DOHH2 (cell line): Measurements from ENCODE around the gene GRIN2D.

Experiments
- H3F3A ChIP-seq: fragments of 200-600 bp; sonication (generic), shearing (Covaris generic); 2 replicates; pipeline ENCODE4 v1.6.0; 2016; ENCODE audit warnings: antibody characterized with exemption, mild to moderate bottlenecking; ENCODE audit not compliant: control insufficient read depth, insufficient read depth
- H3K27ac ChIP-seq: fragments of 200-600 bp; sonication (generic); 2 replicates; pipeline ENCODE4 v1.5.1; 2014; ENCODE audit warnings: low read depth, mild to moderate bottlenecking, low read length, moderate library complexity
- H3K27me3 ChIP-seq: fragments of 200-600 bp; sonication (generic); 2 replicates; pipeline ENCODE4 v1.6.1; 2014; ENCODE audit warnings: mild to moderate bottlenecking, low read length, mixed read lengths; ENCODE audit not compliant: control insufficient read depth
- H3K36me3 ChIP-seq: fragments of 200-600 bp; sonication (generic); 2 replicates; pipeline ENCODE4 v1.6.1; 2014; ENCODE audit warnings: mild to moderate bottlenecking, low read length, moderate library complexity, mixed read lengths; ENCODE audit not compliant: control insufficient read depth
- H3K4me1 ChIP-seq: fragments of 200-600 bp; sonication (generic); 2 replicates; pipeline ENCODE4 v1.6.1; 2014; ENCODE audit warnings: mild to moderate bottlenecking, low read length, mixed read lengths; ENCODE audit not compliant: control insufficient read depth
- H3K4me2 ChIP-seq: fragments of 200-600 bp; sonication (generic); 2 replicates; pipeline ENCODE4 v1.6.0; 2014; ENCODE audit warnings: mild to moderate bottlenecking, low read length, moderate library complexity
- H3K4me3 ChIP-seq: fragments of 200-600 bp; sonication (generic); 2 replicates; pipeline ENCODE4 v1.5.1; 2014; ENCODE audit warnings: mild to moderate bottlenecking, low read length, mixed read lengths
- H3K79me2 ChIP-seq: fragments of 200-600 bp; sonication (generic); 2 replicates; pipeline ENCODE4 v1.6.1; 2014; ENCODE audit warnings: mild to moderate bottlenecking, low read length, mixed read lengths; ENCODE audit not compliant: control insufficient read depth
- H3K9me2 ChIP-seq: fragments of 200-600 bp; sonication (generic); replicated peaks from 2 replicates; pipeline ENCODE4 v1.6.1; 2014; ENCODE audit warnings: mild to moderate bottlenecking, low read length, mixed read lengths; ENCODE audit not compliant: control insufficient read depth
- H3K9me3 ChIP-seq: fragments of 200-600 bp; sonication (generic); 2 replicates; pipeline ENCODE4 v1.6.1; 2014; ENCODE audit warnings: antibody characterized with exemption, low read length, mixed read lengths; ENCODE audit not compliant: control insufficient read depth, insufficient read depth
- H4K20me1 ChIP-seq: fragments of 200-600 bp; sonication (generic); 2 replicates; pipeline ENCODE4 v1.6.0; 2014; ENCODE audit warnings: low read depth, mild to moderate bottlenecking, antibody characterized with exemption, low read length, moderate library complexity; ENCODE audit not compliant: control insufficient read depth, insufficient read depth
- EZH2phosphoT487 ChIP-seq: fragments of 200-600 bp; sonication (generic); IDR thresholded peaks from 2 replicates; pipeline ENCODE4 v1.6.1; 2017; ENCODE audit warnings: borderline replicate concordance, mild to moderate bottlenecking, antibody characterized with exemption, low read length, moderate library complexity, mixed read lengths
- TF ChIP-seq, protein P1 (sequence below): fragments of 200-600 bp; sonication (generic); IDR thresholded peaks from one replicate; pipeline ENCODE4 v1.5.1; 2014; ENCODE audit warnings: antibody characterized with exemption, mild to moderate bottlenecking, low read depth, low read length; ENCODE audit not compliant: poor library complexity, severe bottlenecking

The GRIN2D gene

DNA sequence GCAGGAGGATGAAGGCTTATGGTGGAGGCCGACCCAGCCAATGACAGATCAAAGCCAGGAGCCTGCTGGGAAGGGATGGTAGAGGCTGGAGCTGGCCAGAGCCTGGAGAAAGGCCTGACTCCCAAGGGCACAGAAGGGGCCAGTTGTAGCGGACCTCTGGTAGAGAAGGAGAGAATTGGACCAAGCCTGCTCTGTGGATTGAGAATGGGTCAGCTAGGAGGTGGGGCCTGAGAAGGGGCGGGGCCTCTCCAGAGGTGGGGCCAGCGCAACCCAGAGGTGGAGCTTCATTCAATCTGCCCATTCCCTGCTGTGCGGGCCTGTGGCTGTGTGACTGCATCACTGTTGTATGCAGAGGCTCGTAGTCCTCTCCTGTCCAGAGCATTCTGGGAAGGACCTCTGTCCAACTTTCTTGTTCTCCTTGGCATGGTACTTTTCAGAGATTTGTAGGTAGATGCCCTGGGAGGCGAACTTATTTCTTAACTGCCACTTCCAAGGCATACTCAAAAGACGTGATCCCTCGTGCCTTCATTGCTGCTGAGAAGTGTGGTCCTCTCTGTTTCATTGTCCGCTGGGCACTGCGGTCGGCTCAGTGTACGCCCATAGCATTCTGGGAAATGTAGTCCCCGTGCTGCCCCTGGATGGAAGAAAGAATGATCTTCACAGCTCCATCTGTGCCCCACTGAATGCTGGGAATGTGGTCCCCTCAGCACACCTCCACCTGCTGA, 6.7 kb downstream of the GRIN2D start:
- 0 out of 2 replicates have a peak, but pooled peaks cover 4% of the 10 kb centered on the region for H3F3A ChIP-seq
- no peaks in the 10 kb centered on the region for H4K20me1 ChIP-seq
- H3K9me3 ChIP-seq, result no peaks in the 10 kb centered on the region
- H3K27ac ChIP-seq, result no peak overlapping the region
- no peaks in the 10 kb centered on the region for H3K9me2 ChIP-seq
- no peaks in the 10 kb centered on the region for H3K36me3 ChIP-seq
- H3K4me2 ChIP-seq, result no peak overlapping the region
- H3K4me1 ChIP-seq, result peaks cover 27% of the 10 kb centered on the region
- no peak overlapping the region for H3K4me3 ChIP-seq
- peaks cover 30% of the 10 kb centered on the region for H3K27me3 ChIP-seq
- TF ChIP-seq EZH2phosphoT487, result no peak
- no peaks in the 10 kb centered on the region for H3K79me2 ChIP-seq

DNA sequence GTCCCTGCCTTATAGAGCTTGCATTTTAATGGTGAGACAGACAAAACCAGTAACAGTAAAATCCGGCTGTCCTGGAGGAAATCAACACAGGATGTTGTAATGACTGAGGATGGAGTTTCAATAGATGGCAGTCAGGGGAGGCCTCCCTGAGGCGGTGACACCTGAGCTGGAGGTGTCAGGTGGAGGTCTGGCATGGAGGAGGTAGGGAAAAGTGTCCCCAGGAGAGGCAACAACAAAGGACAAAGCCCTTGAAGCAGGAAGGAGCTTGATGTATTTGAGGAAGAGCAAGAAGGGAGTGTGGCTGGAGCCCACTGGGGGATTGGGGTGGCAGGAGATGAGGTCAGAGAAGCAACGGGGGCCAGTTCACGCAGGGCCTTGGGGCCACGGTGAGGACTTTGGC, 7.8 kb downstream of the GRIN2D start:
- no peak overlapping the region for H3K4me2 ChIP-seq
- H3K79me2 ChIP-seq, result no peaks in the 10 kb centered on the region
- no peak overlapping the region for H3K4me3 ChIP-seq
- no peaks in the 10 kb centered on the region for H3K9me2 ChIP-seq
- no peaks in the 10 kb centered on the region for H3K36me3 ChIP-seq
- H3F3A ChIP-seq, result 0 out of 2 replicates have a peak, but pooled peaks cover 4% of the 10 kb centered on the region
- peaks cover 27% of the 10 kb centered on the region for H3K4me1 ChIP-seq
- TF ChIP-seq, protein P1, sequence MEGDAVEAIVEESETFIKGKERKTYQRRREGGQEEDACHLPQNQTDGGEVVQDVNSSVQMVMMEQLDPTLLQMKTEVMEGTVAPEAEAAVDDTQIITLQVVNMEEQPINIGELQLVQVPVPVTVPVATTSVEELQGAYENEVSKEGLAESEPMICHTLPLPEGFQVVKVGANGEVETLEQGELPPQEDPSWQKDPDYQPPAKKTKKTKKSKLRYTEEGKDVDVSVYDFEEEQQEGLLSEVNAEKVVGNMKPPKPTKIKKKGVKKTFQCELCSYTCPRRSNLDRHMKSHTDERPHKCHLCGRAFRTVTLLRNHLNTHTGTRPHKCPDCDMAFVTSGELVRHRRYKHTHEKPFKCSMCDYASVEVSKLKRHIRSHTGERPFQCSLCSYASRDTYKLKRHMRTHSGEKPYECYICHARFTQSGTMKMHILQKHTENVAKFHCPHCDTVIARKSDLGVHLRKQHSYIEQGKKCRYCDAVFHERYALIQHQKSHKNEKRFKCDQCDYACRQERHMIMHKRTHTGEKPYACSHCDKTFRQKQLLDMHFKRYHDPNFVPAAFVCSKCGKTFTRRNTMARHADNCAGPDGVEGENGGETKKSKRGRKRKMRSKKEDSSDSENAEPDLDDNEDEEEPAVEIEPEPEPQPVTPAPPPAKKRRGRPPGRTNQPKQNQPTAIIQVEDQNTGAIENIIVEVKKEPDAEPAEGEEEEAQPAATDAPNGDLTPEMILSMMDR, result no peak
- peaks cover 19% of the 10 kb centered on the region for H3K27me3 ChIP-seq
- no peaks in the 10 kb centered on the region for H4K20me1 ChIP-seq
- H3K9me3 ChIP-seq, result no peaks in the 10 kb centered on the region
- H3K27ac ChIP-seq, result no peak overlapping the region

DNA sequence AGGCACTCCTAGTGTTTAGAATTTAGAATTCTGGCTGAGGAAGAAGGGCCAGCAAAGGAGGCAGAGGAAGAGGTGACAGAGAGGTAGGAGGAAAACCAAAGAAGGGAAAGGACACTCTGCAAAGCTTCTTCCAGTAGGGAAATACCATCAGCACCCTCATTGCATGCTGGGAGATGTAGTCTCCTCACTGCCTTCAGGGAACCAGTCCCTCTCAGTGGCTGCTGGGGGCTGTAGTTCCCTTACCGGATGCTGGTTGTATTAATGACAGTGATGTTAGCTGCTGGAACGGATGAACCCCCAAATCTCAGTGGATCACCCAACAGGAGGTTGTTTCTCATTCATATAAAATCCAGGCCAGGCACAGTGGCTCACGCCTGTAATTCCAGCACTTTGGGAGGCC, 10.1 kb downstream of the GRIN2D start:
- 0 out of 2 replicates have a peak, but pooled peaks cover 4% of the 10 kb centered on the region for H3F3A ChIP-seq
- H3K4me2 ChIP-seq, result peak overlapping the region; percentile 41
- peaks cover 5% of the 10 kb centered on the region for H3K27me3 ChIP-seq
- H3K4me3 ChIP-seq, result no peak overlapping the region
- H3K9me3 ChIP-seq, result no peaks in the 10 kb centered on the region
- no peaks in the 10 kb centered on the region for H3K36me3 ChIP-seq
- TF ChIP-seq, protein P1, result no peak
- no peak for TF ChIP-seq EZH2phosphoT487
- no peak overlapping the region for H3K27ac ChIP-seq
- H3K4me1 ChIP-seq, result peaks cover 20% of the 10 kb centered on the region
- no peaks in the 10 kb centered on the region for H3K79me2 ChIP-seq
- H3K9me2 ChIP-seq, result no peaks in the 10 kb centered on the region
- no peaks in the 10 kb centered on the region for H4K20me1 ChIP-seq

DNA sequence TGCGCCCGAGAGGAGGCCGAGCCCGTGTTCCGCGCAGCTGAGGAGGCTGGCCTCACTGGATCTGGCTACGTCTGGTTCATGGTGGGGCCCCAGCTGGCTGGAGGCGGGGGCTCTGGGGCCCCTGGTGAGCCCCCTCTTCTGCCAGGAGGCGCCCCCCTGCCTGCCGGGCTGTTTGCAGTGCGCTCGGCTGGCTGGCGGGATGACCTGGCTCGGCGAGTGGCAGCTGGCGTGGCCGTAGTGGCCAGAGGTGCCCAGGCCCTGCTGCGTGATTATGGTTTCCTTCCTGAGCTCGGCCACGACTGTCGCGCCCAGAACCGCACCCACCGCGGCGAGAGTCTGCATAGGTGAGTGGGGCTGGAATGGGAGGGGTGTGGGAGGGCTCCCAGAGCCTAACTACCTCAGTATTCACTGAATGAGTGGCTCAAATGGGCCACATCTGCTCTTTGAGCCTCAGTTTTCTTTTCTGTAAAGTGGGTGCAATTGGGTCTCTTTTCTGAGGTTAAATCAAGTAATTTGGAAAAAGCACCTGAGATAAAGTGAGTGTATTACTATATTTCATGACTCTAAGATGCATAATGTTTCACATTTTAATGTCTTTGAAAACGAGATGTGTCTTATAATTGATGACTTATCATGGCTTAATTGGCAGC, 11.7 kb downstream of the GRIN2D start:
- no peak overlapping the region for H3K27ac ChIP-seq
- no peaks in the 10 kb centered on the region for H3K9me2 ChIP-seq
- no peaks in the 10 kb centered on the region for H3K9me3 ChIP-seq
- no peak for TF ChIP-seq EZH2phosphoT487
- TF ChIP-seq, protein P1, result no peak
- H3K36me3 ChIP-seq, result no peaks in the 10 kb centered on the region
- H3K4me1 ChIP-seq, result peaks cover 10% of the 10 kb centered on the region
- no peaks in the 10 kb centered on the region for H3F3A ChIP-seq
- peaks cover 5% of the 10 kb centered on the region for H3K27me3 ChIP-seq
- no peaks in the 10 kb centered on the region for H4K20me1 ChIP-seq
- no peak overlapping the region for H3K4me2 ChIP-seq
- H3K79me2 ChIP-seq, result no peaks in the 10 kb centered on the region
- H3K4me3 ChIP-seq, result no peak overlapping the region
